PC-9 (cell line): ENCODE results near the gene NOP56.

Source experiments
- EZH2 ChIP-seq: fragments of 200-600 bp; sonication (generic); IDR thresholded peaks from 2 replicates; pipeline ENCODE4 v1.8.0; 2017; ENCODE audit warnings: antibody characterized with exemption, low read depth
- TF ChIP-seq, protein P1 (sequence below): fragments of 200-600 bp; sonication (generic); conservative IDR thresholded peaks from 2 replicates; pipeline ENCODE4 v1.6.1; 2017; ENCODE audit warnings: mixed run types, antibody characterized with exemption, mild to moderate bottlenecking, moderate library complexity

GRCh38 chr20:2663887-2664719 lies 11.7 kb downstream of the NOP56 start, which contains the start of gene IDH3B:
- TF ChIP-seq EZH2: no peak
- TF ChIP-seq, protein P1, sequence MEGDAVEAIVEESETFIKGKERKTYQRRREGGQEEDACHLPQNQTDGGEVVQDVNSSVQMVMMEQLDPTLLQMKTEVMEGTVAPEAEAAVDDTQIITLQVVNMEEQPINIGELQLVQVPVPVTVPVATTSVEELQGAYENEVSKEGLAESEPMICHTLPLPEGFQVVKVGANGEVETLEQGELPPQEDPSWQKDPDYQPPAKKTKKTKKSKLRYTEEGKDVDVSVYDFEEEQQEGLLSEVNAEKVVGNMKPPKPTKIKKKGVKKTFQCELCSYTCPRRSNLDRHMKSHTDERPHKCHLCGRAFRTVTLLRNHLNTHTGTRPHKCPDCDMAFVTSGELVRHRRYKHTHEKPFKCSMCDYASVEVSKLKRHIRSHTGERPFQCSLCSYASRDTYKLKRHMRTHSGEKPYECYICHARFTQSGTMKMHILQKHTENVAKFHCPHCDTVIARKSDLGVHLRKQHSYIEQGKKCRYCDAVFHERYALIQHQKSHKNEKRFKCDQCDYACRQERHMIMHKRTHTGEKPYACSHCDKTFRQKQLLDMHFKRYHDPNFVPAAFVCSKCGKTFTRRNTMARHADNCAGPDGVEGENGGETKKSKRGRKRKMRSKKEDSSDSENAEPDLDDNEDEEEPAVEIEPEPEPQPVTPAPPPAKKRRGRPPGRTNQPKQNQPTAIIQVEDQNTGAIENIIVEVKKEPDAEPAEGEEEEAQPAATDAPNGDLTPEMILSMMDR: no peak
